NT2/D1 (cell line): ENCODE measurements around the gene ELMOD1.

Source experiments
- DNase-seq: peaks from one replicate; pipeline ENCODE4 v3.0.0-alpha.2; 2011; ENCODE audit warnings: low read depth, low spot score
- H3K27me3 ChIP-seq: 2 replicates; pipeline ENCODE4 v1.6.0; 2011; ENCODE audit warnings: mild to moderate bottlenecking; ENCODE audit not compliant: insufficient read length, insufficient read depth
- H3K36me3 ChIP-seq: 2 replicates; pipeline ENCODE4 v1.6.1; 2011; ENCODE audit warnings: mild to moderate bottlenecking, low read length, mixed read lengths; ENCODE audit not compliant: insufficient read depth, insufficient read length
- H3K4me1 ChIP-seq: 2 replicates; pipeline ENCODE4 v1.5.1; 2011; ENCODE audit not compliant: insufficient read depth, insufficient read length
- H3K4me3 ChIP-seq: 2 replicates; pipeline ENCODE4 v1.5.1; 2011; ENCODE audit warnings: low read depth; ENCODE audit not compliant: insufficient read length
- H3K9ac ChIP-seq: 2 replicates; pipeline ENCODE4 v1.6.0; 2011; ENCODE audit warnings: low read depth; ENCODE audit not compliant: insufficient read length
- H3K9me3 ChIP-seq: 2 replicates; pipeline ENCODE4 v1.5.1; 2011; ENCODE audit warnings: mild to moderate bottlenecking, low read length; ENCODE audit not compliant: insufficient read depth
- SUZ12 ChIP-seq: IDR thresholded peaks from 2 replicates; pipeline ENCODE4 v1.6.1; 2011; ENCODE audit not compliant: insufficient read length, insufficient read depth; ENCODE audit errors: extremely low read depth
- YY1 ChIP-seq: IDR thresholded peaks from 2 replicates; pipeline ENCODE4 v1.6.1; 2011; ENCODE audit not compliant: insufficient read length, insufficient read depth
- ZNF274 ChIP-seq: IDR thresholded peaks from 2 replicates; pipeline ENCODE4 v1.6.1; 2011; ENCODE audit warnings: mild to moderate bottlenecking, low read depth, low read length

The ELMOD1 gene

DNA sequence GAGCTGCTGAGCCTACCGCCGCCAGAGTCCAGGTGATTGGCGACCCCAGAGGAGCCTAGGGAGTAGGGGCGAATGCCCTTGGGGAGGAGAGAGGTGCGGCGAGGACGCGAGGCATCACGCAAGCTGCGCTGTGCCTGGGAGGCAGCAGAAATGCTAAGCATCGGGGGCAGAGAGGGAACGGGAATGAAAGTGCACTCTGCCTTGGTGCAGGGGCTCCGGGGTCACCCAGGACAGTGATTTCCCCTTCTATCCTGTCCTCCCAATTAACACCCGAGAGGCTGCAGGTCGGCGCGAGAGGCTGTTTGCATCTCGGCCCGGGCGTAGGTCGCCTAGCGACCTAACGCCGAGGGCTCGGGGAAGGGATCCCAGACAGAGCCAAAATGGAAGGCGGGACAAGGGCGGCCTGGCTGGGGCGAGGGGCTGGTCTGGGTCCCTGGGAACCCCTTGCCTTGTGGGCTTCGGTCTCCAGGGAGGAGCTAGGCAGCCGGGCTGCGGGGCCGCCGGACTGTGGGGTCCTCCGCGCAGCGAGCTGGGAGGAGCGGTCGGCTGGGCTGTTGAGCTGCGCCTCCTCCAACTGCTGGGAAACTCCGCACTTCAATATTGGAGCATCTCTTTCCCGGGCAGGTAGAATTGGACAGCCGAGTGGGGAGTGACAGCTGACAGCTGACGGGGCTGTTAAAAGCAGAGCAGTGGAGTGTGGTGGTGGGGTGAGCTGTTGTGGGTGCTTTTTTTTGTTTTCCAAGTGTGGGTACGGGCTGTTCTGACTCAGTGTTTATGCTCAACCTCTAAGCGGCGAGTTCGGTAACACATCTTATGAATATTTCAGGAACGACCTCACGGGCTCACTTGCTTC is 657 bp downstream of the ELMOD1 start:
- peak overlapping the region; percentile 72 for H3K9ac ChIP-seq
- H3K9me3 ChIP-seq, result no peaks in the 10 kb centered on the region
- peaks cover 70% of the 10 kb centered on the region for H3K27me3 ChIP-seq
- no peak for DNase-seq
- H3K36me3 ChIP-seq, result no peaks in the 10 kb centered on the region
- H3K4me1 ChIP-seq, result peaks cover 6% of the 10 kb centered on the region
- H3K4me3 ChIP-seq, result peak overlapping the region; percentile 75
- no peak for TF ChIP-seq YY1
- no peak for TF ChIP-seq ZNF274
- no peak for TF ChIP-seq SUZ12

DNA sequence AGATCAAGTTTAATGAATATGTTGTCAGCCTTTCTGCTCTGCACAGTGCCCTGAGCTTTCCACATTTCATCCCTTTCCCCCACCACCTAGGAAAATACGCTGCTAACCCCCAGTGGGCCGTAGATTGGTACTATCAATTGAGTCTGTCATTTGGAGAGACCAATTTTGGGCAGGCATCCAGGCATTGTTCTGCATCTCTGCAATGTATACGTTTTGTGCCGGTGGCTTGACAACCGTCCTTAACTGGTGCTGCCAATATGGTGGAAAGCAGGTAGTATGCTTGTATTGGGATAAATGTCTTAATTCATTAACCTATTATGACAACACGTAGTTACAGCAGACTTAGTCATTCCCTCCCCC is 1.3 kb downstream of the ELMOD1 start:
- no peak overlapping the region for H3K9ac ChIP-seq
- no peak for DNase-seq
- H3K27me3 ChIP-seq, result peaks cover 68% of the 10 kb centered on the region
- H3K4me3 ChIP-seq, result peak overlapping the region; percentile 75
- no peaks in the 10 kb centered on the region for H3K36me3 ChIP-seq
- TF ChIP-seq SUZ12, result no peak
- TF ChIP-seq ZNF274, result no peak
- no peak for TF ChIP-seq YY1
- no peaks in the 10 kb centered on the region for H3K9me3 ChIP-seq
- peaks cover 6% of the 10 kb centered on the region for H3K4me1 ChIP-seq

DNA sequence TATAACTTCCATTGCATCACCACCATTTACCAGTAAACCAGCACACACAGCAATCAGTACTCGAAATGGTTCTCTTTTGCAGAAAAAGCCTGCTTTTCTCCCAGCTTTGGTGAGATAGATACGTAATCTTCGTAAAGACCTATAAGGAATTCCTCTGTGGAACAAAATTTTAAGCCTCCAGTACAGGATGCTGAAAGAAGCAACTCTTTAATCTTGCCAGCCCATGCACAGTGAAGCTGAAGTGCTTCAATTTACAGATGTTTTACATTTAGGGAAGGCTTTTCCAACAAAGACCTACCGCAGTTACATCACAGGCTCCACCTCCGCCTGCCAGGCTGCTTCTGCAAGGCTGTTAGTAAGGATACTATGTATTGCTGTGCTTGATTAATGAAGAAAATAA is 1.9 kb downstream of the ELMOD1 start:
- no peak for TF ChIP-seq ZNF274
- TF ChIP-seq YY1, result no peak
- no peak for TF ChIP-seq SUZ12
- Histone ChIP-seq H3K4me1 (peaks cover 6% of the 10 kb centered on the region), H3K4me3 (no peak overlapping the region), H3K27me3 (peaks cover 63% of the 10 kb centered on the region), H3K9ac (no peak overlapping the region), H3K36me3 (no peaks in the 10 kb centered on the region), H3K9me3 (no peaks in the 10 kb centered on the region)
- no peak for DNase-seq

DNA sequence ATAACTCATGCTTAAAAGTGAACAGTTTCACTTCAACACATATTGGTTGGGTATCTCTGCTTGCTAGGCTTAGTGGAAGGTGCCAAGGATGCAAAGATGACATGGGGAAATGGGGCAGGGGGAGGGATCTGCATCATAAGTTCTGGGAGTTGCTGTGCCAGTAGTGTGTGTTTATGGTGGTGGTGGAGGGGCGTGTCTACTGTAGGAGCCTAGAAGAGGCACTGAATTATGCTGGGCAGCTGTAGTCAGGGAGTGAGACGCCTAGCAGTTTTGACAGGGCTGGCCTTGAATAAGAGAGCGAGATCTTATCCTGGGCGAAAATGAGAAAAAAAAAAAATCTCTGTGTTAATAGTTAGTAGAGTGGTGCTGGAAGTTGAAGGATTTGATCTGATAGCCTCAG is 3.0 kb downstream of the ELMOD1 start:
- Histone ChIP-seq H3K4me3 (no peak overlapping the region), H3K4me1 (peaks cover 6% of the 10 kb centered on the region), H3K36me3 (no peaks in the 10 kb centered on the region), H3K9ac (no peak overlapping the region), H3K27me3 (peaks cover 52% of the 10 kb centered on the region), H3K9me3 (no peaks in the 10 kb centered on the region)
- TF ChIP-seq YY1 (no peak), SUZ12 (no peak), ZNF274 (no peak)
- DNase-seq, result no peak

DNA sequence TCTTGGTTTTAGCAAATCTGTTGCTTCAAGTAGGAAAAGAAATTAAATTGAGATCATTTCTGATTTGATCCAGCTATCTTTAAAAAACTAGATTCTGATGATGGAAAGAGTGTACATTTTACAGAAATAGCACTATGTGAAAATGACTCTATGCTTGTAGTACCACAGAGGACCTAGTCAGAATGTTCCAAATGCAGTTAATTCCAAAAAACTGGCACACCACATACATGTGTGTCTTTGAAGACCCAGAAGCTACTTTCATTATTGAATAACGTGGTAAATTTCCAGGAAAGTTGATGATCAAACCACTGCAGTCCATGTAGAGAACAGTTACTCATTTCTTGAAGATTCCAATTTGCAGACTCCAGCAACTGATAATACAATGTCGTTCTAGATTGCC is 3.8 kb downstream of the ELMOD1 start:
- Histone ChIP-seq H3K9me3 (no peaks in the 10 kb centered on the region), H3K36me3 (no peaks in the 10 kb centered on the region), H3K4me3 (no peak overlapping the region), H3K27me3 (peaks cover 44% of the 10 kb centered on the region), H3K4me1 (peaks cover 6% of the 10 kb centered on the region), H3K9ac (no peak overlapping the region)
- no peak for TF ChIP-seq ZNF274
- TF ChIP-seq YY1, result no peak
- TF ChIP-seq SUZ12, result no peak
- DNase-seq, result no peak

DNA sequence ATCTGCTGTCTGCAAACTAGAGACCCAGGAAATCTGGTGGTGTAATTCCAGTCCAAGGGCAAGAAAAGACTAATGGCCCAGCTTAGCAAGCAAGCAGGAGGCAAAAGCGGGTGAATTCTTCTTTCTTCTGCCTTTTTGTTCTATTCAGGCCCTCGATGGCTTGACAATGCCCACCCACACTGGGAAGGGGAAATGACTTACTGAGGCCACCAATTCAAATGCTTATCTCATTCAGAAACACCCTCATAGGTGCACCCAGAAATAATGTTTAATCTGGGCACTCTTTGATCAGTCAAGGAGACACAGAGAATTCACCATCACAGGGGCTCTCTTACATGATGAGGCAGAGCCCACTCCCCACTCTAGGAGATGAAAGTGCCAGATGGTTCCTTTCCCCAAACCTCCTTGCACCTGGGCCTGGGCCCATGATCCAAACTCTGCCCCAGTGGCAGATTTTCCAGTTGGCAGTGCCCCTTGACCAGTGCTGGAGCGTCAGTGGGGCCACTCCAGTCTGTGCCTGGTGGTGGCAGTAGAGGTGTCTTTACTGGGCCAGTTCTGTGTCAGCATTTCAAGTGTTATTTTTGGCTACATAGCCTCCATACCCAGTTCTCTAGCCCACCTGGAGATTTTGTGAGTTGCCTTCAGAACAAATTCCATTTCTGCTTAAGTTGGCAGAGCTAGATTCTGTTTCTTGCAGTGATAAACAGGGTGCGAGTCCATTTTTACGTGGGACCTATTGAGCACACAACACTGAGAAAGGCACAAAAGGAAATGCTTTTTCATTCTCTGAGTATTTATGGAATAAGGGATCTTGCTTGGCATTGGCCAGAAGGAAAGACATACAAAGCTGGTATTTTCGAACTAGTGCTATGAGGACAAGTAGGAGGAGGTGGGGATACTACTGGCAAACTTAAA is 7.5 kb downstream of the ELMOD1 start:
- no peak overlapping the region for H3K9ac ChIP-seq
- DNase-seq, result no peak
- no peak overlapping the region for H3K4me3 ChIP-seq
- no peaks in the 10 kb centered on the region for H3K4me1 ChIP-seq
- no peaks in the 10 kb centered on the region for H3K9me3 ChIP-seq
- H3K27me3 ChIP-seq, result peaks cover 7% of the 10 kb centered on the region
- no peak for TF ChIP-seq YY1
- TF ChIP-seq ZNF274, result no peak
- TF ChIP-seq SUZ12, result no peak
- no peaks in the 10 kb centered on the region for H3K36me3 ChIP-seq
